GM12878 (cell line): Measurements from ENCODE around the gene FOSL1. TPM values are rescaled to one million over a fixed set of nuclear protein-coding genes. Genes with fewer than 3 reads are reported as not detected.
"Not testable (repeated sequence)": the region's sequence is repeated elsewhere in the genome, so short reads cannot be mapped to it uniquely, and the experiment has no call there.

ENCODE experiments used
- ATAC-seq: fragments of 200-7000 bp; cut with Tn5 transposase; 3 replicates; pipeline ENCODE4 v1.9.1; 2020; ENCODE audit warnings: mild to moderate bottlenecking, moderate library complexity
- BruUV-seq: library from RNA; stranded (reverse); fragments of 400-500 nt; replicated peaks from 2 replicates; lab custom pipeline; 2021; lab: Mats Ljungman, UMichigan
- CTCF ChIA-PET: fragments of 300-600 bp; sonication (Branson Sonifier 250); formaldehyde crosslinking; extraction: SDS; loops from one replicate; lab custom pipeline; 2021; ENCODE audit warnings: inconsistent platforms; lab: Yijun Ruan, JAX
- POLR2A ChIA-PET: fragments of 350-600 bp; formaldehyde crosslinking; extraction: SDS; loops from one replicate; lab custom pipeline; 2021; ENCODE audit warnings: inconsistent platforms; lab: Charles Lee
- RAD21 ChIA-PET: fragments of 300-600 bp; sonication (Branson Sonifier 250); formaldehyde crosslinking; loops from one replicate; lab custom pipeline; 2023; ENCODE audit warnings: antibody characterized with exemption; ENCODE audit not compliant: unreplicated experiment; lab: Charles Lee
- SMC1A ChIA-PET: fragments of 300-600 bp; sonication (Branson Sonifier 250); formaldehyde crosslinking; loops from one replicate; lab custom pipeline; 2023; ENCODE audit not compliant: unreplicated experiment, uncharacterized antibody; lab: Charles Lee
- DNase-seq: peaks from one replicate; pipeline ENCODE4 v3.0.0-alpha.2; 2011; ENCODE audit warnings: low read depth, low spot score
- FAIRE-seq: peaks from 3 replicates; lab custom pipeline; 2011; peaks lifted over from hg19 to GRCh38; lab: Jason Lieb, UNC
- H2AFZ ChIP-seq: 2 replicates; pipeline ENCODE4 v1.6.0; 2011; ENCODE audit warnings: low read depth, low read length, control low read depth; ENCODE audit not compliant: control insufficient read depth
- H3K27ac ChIP-seq: 2 replicates; pipeline ENCODE4 v1.5.1; 2011; ENCODE audit warnings: control low read depth; ENCODE audit not compliant: control insufficient read depth, insufficient read depth
- H3K27me3 ChIP-seq, 2 experiments: replicated peaks in 1 of 2; 2 replicates each; pipeline versions ENCODE4 v1.6.0 to v1.6.1; 2011; ENCODE audit warnings: low read length in 1 of 2; ENCODE audit not compliant: control insufficient read depth in 2 of 2, insufficient read depth in 2 of 2
- H3K36me3 ChIP-seq, 2 experiments: 2 replicates each; pipeline ENCODE4 v1.5.1; 2011; ENCODE audit warnings: low read length in 1 of 2; ENCODE audit not compliant: control insufficient read depth in 2 of 2, insufficient read depth in 2 of 2
- H3K4me1 ChIP-seq: 2 replicates; pipeline ENCODE4 v1.6.1; 2011; ENCODE audit warnings: mild to moderate bottlenecking, low read length, moderate library complexity, mixed read lengths; ENCODE audit not compliant: control insufficient read depth, insufficient read depth
- H3K4me2 ChIP-seq: 2 replicates; pipeline ENCODE4 v1.6.0; 2011; ENCODE audit warnings: control low read depth; ENCODE audit not compliant: control insufficient read depth, insufficient read depth
- H3K4me3 ChIP-seq: fragments of 200-600 bp; sonication (generic); 2 replicates; pipeline ENCODE4 v1.5.1; 2016
- H3K79me2 ChIP-seq: 2 replicates; pipeline ENCODE4 v1.6.0; 2011; ENCODE audit warnings: low read length; ENCODE audit not compliant: control insufficient read depth, insufficient read depth
- H3K9ac ChIP-seq: 2 replicates; pipeline ENCODE4 v1.8.0; 2011; ENCODE audit warnings: low read length, control low read depth, mixed read lengths; ENCODE audit not compliant: control insufficient read depth, insufficient read depth
- H3K9me3 ChIP-seq: replicated peaks from 3 replicates; pipeline ENCODE4 v1.5.1; 2011; ENCODE audit warnings: mild to moderate bottlenecking, low read length; ENCODE audit not compliant: control insufficient read depth, insufficient read depth
- H4K20me1 ChIP-seq: 2 replicates; pipeline ENCODE4 v1.6.0; 2011; ENCODE audit not compliant: control insufficient read depth, insufficient read depth
- BHLHE40 ChIP-seq, 2 experiments: fragments of 450-650 bp in 1 of 2; IDR thresholded peaks; 2 replicates each; pipeline ENCODE4 v1.6.1; 2011 to 2017; ENCODE audit warnings: low read depth in 2 of 2, borderline replicate concordance in 1 of 2, improper control_type of control experiment in 1 of 2, low read length in 1 of 2, mild to moderate bottlenecking in 1 of 2
- CREM ChIP-seq: IDR thresholded peaks from 2 replicates; pipeline ENCODE4 v1.6.1; 2014; ENCODE audit warnings: antibody characterized with exemption, low read depth
- NBN ChIP-seq: fragments of 450-650 bp; IDR thresholded peaks from 2 replicates; pipeline ENCODE4 v1.6.1; 2016
- NFYB ChIP-seq: IDR thresholded peaks from 2 replicates; pipeline ENCODE4 v1.6.1; 2011; ENCODE audit warnings: low read depth, mild to moderate bottlenecking, low read length, improper control_type of control experiment, moderate library complexity; ENCODE audit not compliant: insufficient read depth
- WGBS: methylation state at CpG from one replicate; pipeline ENCODE4 v1.1.6; 2016; ENCODE audit warnings: low lambda C conversion rate; ENCODE audit not compliant: insufficient replicate concordance, insufficient coverage; ENCODE audit errors: missing lambda C conversion rate; 5-methylcytosine and 5-hydroxymethylcytosine counted together
- in situ Hi-C: fragments of 300-500 bp; cut with MboI; formaldehyde crosslinking; loops from 9 replicates; pipeline ENCODE4 v1.14.3; 2018; ENCODE audit warnings: mixed read lengths
- intact Hi-C: fragments of 100-400 bp; cut with micrococcal nuclease; formaldehyde crosslinking; loops from one replicate; pipeline ENCODE4 v1.14.2; 2022; ENCODE audit not compliant: unreplicated experiment
- polyA plus RNA-seq, 11 experiments: library from polyadenylated mRNA; depleted of rRNA in 4 of 11; unstranded in 6 of 11; stranded (reverse) in 5 of 11; fragments of >200 nt; fragmentation: Nextera tagmentation in 4 of 11; fragmentation: Illumina TruSeq in 1 of 11; extraction: Ambion mirVana in 4 of 11; extraction: Trizol in 1 of 11; gene quantifications; 1 replicate in 1 of 11; 2 replicates in 10 of 11; pipeline versions ENCODE4 v1.2.1 to v1.2.3, GENCODE V29; 2011 to 2016; ENCODE audit warnings: inconsistent platforms in 2 of 11, missing spikeins in 2 of 11, low read depth in 1 of 11
- total RNA-seq, 4 experiments: library from RNA; depleted of rRNA in 3 of 4; stranded (reverse); fragments of >200 nt in 3 of 4; fragmentation: Illumina TruSeq in 1 of 4; extraction: Trizol in 1 of 4; gene quantifications; 2 replicates each; pipeline versions ENCODE4 v1.2.1 to v1.2.3, GENCODE V29; 2013 to 2021

Gene FOSL1
- total and polyA plus RNA-seq, 10 of the 15 experiments (the other 5 are each of a cell fraction or from before 2014, with no cell fraction given): 0.82 to 5.4 (median 2.1) TPM

DNA sequence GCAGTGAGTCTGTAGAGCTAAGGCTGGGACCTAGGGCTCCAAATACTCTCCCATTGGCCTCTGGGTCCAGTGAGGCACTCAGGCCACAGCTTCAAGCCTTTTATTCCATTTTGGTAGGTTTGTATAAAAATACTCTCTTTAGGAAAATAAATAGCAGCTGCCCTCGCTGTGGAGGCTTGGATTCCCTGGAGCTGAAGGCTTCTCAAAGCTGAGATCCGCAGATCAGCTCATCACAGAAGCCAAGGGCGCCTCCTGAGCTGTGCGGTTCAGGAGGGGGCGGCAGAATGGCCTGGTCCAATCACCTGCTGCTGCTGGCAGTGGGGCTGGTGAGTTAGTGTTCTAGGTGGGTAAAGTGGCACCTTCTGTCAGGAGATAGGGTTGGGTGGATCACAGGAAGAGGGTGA, 8.0 kb downstream of the FOSL1 start:
- H3K9me3 ChIP-seq: not testable (repeated sequence)
- peaks cover 54% of the 10 kb centered on the region for H3K79me2 ChIP-seq
- TF ChIP-seq CREM (0 out of 2 replicates have a peak, but pooled peaks have one; percentile 5), NFYB (0 out of 2 replicates have a peak, but pooled peaks have one; percentile 51), NBN (0 out of 2 replicates have a peak, but pooled peaks have one; percentile 3), BHLHE40 (IDR thresholded peaks at IDR 0.05; ENCODE audit: borderline replicate concordance in 1 of 2, low read depth in 2 of 2, low read length in 1 of 2) (0 out of 4 replicates have a peak, but pooled peaks of 1 of the 2 experiments have one; percentile 2)
- TF ChIP-seq, all 136 proteins: peak for 4; not testable (repeated sequence) for 132
- CTCF ChIA-PET: interaction anchor here (0.6 to 9.2 kb wide), 14 partner anchors 7 to 181 kb away, joined by 3 to 146 read pairs (median 6); partner anchors contain the start of genes BANF1, CFL1, EIF1AD and FOSL1
- in situ Hi-C loops, BruUV-seq, FAIRE-seq, H3K27me3 ChIP-seq, H4K20me1 ChIP-seq, H2AFZ ChIP-seq, H3K36me3 ChIP-seq, DNase-seq: not testable (repeated sequence)
- ATAC-seq: peak; percentile 5; the same call in 1 of the 3 replicates
- RAD21 ChIA-PET: interaction anchor here (2.3 to 8.0 kb wide), 5 partner anchors 9 to 70 kb away, joined by 7 to 76 read pairs (median 18); partner anchors contain the start of genes CFL1, FOSL1 and MUS81
- SMC1A ChIA-PET: interaction anchor here (1.1 to 6.7 kb wide), 4 partner anchors 10 to 97 kb away, joined by 3 to 52 read pairs (median 20); partner anchors contain the start of genes CFL1 and MUS81
- Histone ChIP-seq H3K9ac (peak overlapping the region; percentile 94), H3K4me3 (peak overlapping the region; percentile 98), H3K4me1 (peaks cover 32% of the 10 kb centered on the region), H3K27ac (peak overlapping the region; percentile 90), H3K4me2 (peak overlapping the region; percentile 99)
- POLR2A ChIA-PET: interaction anchor here (1.3 to 7.4 kb wide), 9 partner anchors 10 to 253 kb away, joined by 3 to 155 read pairs (median 14); partner anchors contain the start of genes CFL1, FOSL1, MUS81 and SART1
- 8% methylated on average over 5 of the region's 5 CpGs for WGBS
- intact Hi-C loops: loop anchor here (5.0 to 10.0 kb wide), 2 partner anchors 35 to 243 kb away; no protein-coding TSS in a partner anchor
